Activated T-cell treated with anti-CD3 and anti-CD28 coated beads for 24 hours (primary cell): ENCODE results near the gene TCF25.
"Not testable (repeated sequence)": the region's sequence is repeated elsewhere in the genome, so short reads cannot be mapped to it uniquely, and the experiment has no call there.

Source experiments
- DNase-seq: peaks from one replicate; pipeline ENCODE4 v3.0.0-alpha.2; 2020; ENCODE audit warnings: low read depth

The TCF25 gene

DNA sequence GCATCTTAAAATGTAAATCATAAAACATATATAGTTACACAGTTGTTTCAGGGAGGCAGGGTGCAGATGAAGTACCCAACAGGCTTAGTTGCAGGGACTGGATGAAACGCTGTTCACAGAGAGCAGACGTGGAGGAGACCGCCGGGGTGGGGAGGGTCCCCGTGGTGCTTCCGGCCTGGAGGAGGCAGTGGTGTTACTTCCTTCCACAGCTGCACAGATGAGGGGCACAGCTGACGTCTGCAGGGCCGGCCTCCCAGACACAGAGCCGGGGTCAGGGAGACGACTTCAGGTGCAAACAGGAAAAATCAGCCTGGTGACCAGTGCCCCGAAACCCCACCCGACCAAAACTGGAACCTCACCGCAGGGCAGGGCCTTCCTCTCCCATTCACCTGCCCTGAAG, 28.0 kb upstream of the TCF25 start:
- DNase-seq = no peak

GRCh38 chr16:89847051-89847939, 26.1 kb upstream of the TCF25 start:
- no peak for DNase-seq

GRCh38 chr16:89847940-89848297, 25.5 kb upstream of the TCF25 start:
- DNase-seq = no peak

DNA sequence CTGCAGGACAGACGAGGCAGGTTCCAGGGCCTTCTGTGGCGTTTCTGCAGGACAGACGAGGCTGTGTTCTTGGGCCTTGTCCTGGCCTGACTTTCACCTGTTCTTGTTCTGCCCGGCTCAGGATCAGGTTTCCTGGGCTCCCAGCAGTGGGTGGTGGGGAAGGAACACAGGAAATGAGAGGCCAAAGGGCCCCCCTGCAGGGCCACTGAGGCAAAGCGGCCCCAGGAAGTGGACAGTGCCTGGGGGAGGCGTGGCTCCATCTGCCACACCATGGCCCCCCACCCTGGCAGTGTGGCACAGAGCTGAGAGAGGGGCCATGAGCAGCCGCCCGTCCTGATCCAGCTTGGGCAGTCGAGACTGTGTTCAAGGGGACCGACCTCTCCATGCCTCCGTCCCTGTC, 24.4 kb upstream of the TCF25 start:
- no peak for DNase-seq

DNA sequence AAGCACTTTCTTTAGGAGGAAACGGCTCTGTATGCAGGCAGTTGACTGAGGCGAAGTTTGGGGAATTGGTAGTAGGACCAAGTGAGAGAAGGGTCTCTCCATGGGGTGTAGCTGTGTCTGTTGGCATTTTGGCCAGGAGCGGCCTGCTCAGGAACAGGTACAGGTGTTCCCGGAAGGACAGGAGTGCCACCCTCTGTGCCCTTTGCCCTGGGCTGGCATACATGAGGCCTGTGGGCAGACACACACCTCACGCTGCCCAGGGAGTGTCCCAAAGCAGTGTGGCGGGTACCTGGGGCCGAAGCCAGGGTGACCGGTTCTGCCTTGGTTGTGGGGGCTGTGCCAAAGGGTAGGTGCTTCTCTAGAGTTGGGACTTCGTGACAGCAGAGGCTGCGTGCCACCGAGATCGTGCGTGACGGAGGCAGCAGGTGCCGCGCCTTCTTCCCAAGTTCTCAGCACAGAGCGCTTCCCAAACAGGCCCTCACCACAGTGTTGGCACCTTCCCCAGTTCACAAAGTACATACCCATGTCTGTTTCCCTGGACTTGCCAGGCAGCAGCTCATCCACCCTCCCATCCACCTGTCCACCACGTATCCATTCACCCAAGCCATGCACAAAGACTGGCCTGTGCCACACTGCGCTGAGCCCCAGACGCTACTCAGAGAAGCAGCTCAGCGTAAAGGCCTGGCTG, 19.9 kb upstream of the TCF25 start:
- DNase-seq = no peak

DNA sequence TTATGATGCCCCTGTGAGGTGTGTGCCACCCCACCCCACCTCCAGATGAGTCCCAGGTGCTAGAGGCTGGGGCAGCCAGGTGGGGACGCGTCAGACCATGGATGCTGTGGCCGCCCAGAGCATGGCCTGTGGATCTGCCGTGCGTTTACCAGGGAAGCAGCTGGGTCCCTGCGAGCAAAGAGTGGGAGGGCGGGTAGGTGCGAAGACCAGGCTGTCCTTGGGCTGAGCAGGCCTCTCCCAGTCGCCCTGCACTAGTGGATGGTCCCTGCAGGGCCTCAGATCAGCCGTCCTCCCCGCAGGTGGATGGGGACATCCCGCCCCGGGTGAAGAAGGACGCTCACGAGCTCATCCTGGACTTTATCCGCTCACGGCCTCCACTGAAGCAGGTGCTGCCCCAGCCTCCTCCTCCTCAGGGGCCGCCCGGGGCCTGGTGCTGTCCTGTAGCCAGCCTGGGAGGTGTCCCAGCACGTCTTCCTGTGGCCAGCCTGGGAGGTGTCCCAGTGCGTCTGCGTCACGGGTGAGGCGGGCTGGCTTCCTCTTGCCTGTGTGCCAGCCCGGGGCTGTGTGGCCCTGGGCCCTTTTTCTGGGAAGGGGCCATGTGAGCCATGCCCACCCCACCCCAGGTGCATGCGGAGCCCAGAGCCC, 18.0 kb upstream of the TCF25 start:
- no peak for DNase-seq

- no peak for DNase-seq
These were observed 17.4 kb upstream of the TCF25 start for GRCh38 chr16:89855986-89856385.

DNA sequence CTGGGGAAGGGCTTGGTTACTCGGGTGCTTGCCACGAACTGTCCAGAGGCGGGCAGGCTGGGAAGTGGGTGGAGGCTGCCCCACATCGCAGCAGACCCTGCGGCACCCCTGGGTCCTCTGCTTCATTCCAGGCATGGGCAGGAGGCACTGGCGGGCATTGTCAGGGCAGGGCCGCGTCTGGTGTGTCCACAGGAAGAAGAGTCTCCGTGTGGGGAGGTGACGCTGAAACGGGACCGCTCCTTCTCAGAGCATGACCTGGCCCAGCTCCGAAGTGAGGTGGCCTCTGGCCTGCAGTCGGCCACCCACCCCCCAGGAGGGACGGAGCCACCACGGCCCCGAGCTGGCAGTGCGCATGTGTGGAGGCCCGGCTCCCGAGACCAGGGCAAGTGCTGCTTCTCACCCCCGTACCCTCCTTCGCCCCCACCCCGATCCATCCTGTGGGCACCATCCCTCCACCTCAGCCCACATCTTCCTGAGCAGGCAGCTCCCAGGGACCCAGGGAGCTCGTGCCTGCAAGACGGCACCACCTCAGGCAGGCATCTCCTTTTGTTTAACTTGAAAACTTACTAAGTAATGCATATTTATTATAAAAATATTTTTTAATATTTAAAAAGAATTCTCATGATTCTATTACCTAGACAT, 14.3 kb upstream of the TCF25 start:
- DNase-seq = no peak

GRCh38 chr16:89859615-89860007, 13.8 kb upstream of the TCF25 start:
- no peak for DNase-seq

DNA sequence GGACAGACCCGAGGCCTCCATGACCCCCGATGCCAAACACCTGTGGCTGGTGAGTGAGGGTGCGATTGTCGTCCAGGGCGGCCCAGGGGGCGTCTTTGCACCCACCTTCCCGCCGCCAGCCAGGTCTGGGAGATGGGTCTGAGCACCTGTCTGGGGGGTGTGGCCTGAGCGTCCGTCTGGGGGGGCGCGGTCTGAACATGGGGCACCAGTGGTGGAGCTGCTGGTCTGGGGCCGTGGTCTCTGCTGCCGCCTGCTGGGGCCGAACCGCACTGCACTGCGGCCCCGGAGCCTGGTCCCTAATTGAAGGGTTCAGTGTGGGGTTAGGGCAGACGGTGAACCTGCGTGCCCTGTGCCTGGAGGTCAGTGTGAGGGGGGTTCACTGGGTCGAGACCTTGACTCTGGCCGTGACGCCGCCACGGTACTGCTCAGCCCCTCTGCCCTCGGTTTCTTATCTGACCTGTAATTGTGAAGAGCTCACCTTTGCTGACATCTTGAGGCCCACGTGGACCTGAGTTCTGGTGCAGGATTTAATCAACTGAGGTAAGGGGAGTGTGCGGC, 12.6 kb upstream of the TCF25 start:
- peak; percentile 68 for DNase-seq

GRCh38 chr16:89861648-89862047, 11.7 kb upstream of the TCF25 start:
- no peak for DNase-seq

DNA sequence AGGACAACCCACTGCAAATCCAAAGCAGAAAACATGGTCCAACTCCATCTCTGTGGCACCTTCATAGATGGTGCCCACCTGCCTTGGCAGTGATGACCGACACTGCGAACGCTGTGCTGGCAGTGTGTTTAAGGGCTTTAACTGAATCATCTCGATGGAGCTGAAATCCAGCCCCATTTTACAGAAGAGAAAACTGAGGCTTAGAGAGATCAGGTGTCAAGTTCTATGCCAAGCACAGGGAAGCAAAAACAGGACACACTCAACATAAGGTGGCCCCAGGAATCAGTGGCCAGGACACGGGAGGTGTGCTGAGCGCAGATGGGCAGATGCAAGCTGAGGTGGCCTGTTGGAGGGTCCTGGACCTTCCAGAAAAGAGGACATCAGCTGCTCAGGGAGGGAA, 10.7 kb upstream of the TCF25 start:
- DNase-seq = no peak

DNA sequence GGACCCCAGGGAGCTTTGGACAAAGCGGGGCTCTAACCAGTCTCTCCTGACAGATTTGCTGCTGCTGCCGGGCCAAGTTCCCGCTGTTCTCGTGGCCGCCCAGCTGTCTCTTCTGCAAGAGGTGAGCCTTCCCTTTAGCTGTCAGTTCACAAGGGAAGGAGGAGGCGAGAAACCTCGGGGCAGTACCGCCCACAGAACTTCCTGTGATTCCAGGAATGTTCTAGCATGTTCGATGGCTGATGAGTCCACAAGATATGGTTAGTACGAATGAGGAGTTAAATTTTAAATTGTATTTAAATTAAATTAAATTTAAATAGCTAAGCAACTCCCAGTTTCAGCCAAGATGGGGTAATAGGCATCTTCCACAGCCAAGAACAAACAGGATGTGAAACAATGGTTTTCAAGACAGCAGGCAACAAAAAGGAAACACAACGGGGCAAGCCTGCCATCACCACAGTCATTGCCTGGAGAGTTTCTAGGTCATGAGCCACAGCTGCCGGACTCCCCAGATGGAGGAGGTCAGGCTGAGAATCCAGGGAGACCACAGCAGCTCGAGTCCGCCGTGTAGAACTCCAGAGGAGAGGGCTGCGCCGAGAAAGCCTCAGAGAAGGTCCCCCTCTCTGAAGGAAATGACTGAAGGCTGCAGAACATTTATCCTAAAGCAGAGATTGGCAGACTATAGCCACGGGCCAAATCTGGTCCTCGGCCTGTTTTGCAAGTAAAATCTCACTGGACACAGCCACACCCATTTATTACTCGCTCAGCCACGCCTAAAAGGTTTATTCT, 9.5 kb upstream of the TCF25 start:
- peak; percentile 27 for DNase-seq

- no peak for DNase-seq
These were observed 8.9 kb upstream of the TCF25 start for GRCh38 chr16:89864527-89864820.

DNA sequence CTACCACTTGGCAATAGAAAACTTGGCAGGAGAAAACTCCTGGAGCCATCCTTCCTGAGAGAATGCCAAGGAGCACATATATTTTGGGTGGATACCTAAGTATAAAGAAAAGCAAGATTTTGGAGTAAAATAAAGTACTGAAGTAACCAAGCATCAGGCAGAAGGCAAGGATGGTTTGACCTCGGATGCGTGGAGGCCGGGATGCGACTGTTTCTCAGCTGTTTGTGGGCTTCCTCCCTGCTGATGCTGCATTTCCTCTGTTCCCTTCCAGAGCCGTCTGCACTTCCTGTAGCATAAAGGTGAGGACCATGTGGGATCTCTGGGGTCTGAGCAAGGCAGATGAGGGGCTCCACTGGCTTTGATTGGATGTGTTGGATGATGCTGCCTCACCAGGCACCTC, 5.5 kb upstream of the TCF25 start:
- no peak for DNase-seq

DNA sequence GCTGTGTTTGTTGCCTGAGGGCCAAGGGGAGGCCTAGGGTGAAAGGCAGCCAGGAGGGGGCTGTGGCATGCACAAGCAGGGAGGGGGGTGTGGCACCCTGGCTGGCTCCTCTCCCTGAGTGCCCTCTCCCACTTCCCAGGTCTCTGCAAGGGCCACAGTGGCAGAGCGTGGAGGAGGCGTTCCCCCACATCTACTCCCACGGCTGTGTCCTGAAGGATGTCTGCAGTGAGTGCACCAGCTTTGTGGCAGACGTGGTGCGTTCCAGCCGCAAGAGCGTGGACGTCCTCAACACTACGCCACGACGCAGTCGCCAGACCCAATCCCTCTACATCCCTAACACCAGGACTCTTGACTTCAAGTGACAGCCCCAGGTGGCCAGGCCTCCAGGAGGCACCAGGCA, 3.5 kb upstream of the TCF25 start:
- DNase-seq = no peak

DNA sequence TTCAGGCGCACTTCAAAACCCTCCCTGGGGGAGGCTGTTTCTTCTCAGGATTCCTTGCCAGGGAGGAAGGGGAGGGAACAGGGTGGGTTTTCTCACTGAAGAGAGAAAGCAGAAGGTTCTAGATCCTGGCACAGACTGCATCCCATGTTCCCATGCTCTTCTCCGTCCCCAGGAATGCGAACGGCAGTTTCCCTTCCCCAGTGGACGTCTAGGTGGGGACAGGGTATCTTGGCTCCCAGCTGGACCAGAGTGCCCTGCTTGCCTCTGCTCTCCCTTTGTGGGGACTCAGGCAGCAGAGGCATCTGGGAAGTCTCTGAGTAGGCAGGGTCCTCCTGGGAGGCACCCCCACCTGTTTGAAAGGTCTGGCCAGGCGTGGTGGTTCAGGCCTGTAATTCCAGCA, 3.0 kb upstream of the TCF25 start:
- no peak for DNase-seq

- DNase-seq = no peak
These were observed 1.5 kb upstream of the TCF25 start for GRCh38 chr16:89871895-89872294.

DNA sequence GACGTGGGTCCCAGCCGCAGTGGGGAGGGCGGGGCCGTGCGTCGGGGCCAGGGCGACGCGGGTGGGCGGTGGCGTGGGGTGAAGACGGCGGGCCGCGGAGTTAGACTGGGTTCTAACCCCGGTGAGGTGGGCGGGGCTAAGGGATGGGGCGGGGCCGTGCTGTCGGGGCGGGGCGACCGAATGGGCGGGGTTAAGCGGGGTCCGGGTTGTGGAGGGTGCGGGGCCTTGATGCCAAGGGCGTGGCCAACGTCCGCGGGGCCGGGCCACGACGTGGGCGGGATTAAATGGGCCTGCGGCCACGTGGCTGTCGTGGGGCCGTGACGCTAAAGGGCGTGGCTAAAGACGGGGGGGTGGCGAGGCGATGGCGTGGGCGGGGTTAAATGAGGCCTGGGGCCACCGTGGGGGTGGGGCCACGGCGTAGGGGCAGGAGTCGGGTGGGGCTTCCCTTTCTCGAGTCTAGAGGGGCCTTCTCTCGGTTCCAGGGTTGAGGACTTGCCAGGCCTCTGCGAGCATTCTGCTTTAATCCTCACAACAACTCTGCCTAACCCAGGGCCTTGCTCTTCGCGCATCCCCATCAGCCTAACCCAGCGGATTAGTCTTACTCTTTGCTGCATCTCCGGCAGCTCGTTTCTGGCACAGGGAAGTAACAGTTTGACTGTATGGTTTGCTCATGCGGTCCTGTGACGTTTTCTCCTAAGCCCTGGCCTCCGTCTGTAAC, 739 bp downstream of the TCF25 start:
- DNase-seq = peak; percentile 94

GRCh38 chr16:89879123-89879522, 5.7 kb downstream of the TCF25 start:
- not testable (repeated sequence) for DNase-seq
